HG02642 (cell line): Measurements from ENCODE around the gene OSBPL3.
A peak's percentile ranks its signal among the peaks of the same experiment; 100 is the strongest.

ENCODE experiments used
- ATAC-seq: cut with Tn5 transposase; IDR thresholded peaks from one replicate; pipeline ENCODE4 v1.9.1; 2021; ENCODE audit warnings: mild to moderate bottlenecking; ENCODE audit not compliant: unreplicated experiment, poor library complexity

OSBPL3 gene

DNA sequence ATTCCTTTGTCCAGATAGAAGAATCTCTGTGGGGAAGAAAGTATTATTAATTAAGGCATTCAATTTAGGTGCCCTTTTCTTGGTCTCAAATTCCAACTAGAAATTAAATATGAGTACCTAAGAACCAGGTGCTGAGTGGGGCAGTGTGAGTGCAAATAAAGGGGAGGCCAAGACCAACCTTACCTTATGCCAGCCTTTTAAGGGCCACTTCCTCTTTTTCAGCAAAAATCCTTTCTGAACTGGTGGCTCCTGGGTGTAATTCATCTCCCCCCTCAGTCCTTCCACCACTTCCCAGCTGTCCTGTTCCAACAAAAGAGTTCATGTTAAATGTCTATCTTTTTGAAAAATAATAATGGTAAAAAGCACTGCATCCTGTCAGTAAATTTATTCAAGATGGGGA, 108.2 kb downstream of the OSBPL3 start:
- peak; percentile 63 for ATAC-seq

- no peak for ATAC-seq
Observed at GRCh38 chr7:24870766-24871165, 109.2 kb downstream of the OSBPL3 start.

DNA sequence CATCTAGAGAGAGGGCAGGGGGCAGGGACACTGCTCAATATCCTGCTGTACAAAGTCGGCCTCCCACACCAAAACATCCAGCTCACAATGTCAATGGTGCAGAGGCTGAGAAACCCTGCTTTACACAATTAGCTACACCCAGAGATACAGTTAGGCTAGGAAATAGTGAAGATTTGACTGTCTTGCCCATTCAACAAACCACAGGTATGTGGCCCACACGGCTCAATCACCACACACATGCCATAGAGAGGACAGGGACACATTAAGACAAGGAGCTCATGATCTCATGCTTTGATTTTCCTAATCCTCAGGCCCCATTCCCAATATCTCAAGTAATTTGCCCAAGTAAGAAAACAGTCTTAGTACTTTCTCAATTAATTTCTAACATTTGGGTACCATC, 110.4 kb downstream of the OSBPL3 start:
- ATAC-seq = no peak

GRCh38 chr7:24868741-24869140, 111.2 kb downstream of the OSBPL3 start:
- ATAC-seq = no peak

GRCh38 chr7:24866004-24866615, 113.9 kb downstream of the OSBPL3 start:
- ATAC-seq = no peak

DNA sequence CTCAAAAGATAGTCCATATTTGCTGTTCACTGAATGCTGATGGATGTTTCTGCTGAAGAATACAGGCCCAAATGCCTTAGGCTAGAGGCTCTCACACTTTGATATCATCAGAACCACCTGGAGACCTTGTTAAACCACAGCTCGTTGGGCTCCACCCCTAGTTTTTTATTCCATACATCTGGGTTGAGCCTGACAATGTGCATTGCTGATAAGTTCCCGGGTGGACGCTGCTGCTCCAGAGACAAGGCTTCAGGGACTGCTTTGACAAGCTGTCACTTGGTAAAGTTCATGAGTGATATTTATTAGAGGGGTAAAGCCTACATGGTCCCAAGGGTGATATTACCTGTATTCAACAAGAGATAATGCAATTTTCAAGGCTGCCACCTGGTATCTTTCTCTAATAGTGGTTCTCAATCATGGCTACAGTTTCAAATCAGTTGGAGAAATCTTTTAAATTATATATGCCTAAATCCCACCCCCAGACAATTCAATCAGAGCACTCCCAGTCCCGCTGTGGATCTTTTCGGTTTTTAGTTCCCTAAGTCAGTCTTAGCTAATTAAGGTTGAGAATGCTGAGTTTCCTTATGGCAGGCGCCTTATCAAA, 115.7 kb downstream of the OSBPL3 start:
- no peak for ATAC-seq

- no peak for ATAC-seq
Observed at GRCh38 chr7:24863626-24864025, 116.4 kb downstream of the OSBPL3 start.

- no peak for ATAC-seq
Observed at GRCh38 chr7:24862461-24862860, 117.5 kb downstream of the OSBPL3 start.

GRCh38 chr7:24861336-24861735, 118.6 kb downstream of the OSBPL3 start:
- no peak for ATAC-seq

DNA sequence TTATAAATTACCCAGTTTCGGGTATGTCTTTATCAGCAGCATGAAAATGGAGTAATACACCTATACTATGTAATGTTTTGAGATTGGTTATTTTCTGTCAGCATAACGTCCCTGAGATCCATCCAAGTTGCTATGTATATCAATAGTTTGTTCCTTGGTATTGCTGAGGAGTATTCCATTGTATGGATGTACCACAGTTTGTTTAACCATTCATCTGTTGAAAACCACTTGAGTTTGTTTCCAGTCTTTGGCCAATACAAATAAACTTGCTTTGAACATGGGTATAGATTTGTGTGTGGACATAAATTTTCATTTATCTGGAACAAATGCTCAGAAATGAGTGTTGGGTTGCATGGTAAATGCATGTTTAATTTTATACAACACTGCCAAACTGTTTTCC, 119.4 kb downstream of the OSBPL3 start:
- ATAC-seq = no peak

GRCh38 chr7:24858108-24858977, 121.6 kb downstream of the OSBPL3 start:
- ATAC-seq = no peak

GRCh38 chr7:24857623-24858022, 122.4 kb downstream of the OSBPL3 start:
- no peak for ATAC-seq

- no peak for ATAC-seq
Observed at GRCh38 chr7:24854866-24855265, 125.1 kb downstream of the OSBPL3 start.

DNA sequence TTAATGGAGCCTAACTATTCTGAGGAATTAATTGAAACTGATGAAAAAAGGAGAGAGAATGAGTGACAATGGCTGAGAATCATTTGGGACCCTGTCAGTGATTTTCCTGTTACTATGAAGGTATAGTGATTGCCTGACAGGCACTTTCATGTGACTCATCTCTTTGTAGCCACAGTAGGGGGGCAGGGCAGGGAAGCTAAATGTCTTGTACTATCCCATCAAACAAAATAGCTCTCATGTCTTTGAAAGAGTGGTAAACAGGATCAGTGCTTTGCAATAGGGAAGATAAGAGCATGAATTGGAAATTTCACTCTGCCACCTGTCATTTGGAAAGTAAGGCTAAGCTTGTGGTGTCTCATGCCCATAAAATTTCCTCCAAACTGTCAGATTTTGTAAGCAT, 128.2 kb downstream of the OSBPL3 start:
- ATAC-seq = no peak

DNA sequence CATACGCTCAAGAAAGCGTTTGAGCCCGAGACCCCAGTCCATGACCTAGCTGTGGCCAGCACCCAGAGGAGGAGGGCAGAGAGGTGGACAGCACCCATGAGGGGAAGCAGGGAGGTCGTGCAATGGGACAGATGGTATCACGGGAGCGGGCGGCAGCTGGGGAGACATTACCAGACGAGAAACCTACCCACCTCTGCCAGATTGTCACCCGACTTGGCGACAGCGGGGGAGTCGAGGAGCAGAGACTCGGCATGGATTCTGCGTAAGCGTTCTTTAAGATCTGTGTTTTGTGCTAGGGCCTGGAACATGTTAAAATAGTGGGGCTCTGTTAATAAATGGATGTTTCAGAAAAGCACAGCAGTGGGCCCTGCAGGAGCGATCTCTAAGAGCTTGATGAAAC, 131.1 kb downstream of the OSBPL3 start:
- ATAC-seq = no peak

DNA sequence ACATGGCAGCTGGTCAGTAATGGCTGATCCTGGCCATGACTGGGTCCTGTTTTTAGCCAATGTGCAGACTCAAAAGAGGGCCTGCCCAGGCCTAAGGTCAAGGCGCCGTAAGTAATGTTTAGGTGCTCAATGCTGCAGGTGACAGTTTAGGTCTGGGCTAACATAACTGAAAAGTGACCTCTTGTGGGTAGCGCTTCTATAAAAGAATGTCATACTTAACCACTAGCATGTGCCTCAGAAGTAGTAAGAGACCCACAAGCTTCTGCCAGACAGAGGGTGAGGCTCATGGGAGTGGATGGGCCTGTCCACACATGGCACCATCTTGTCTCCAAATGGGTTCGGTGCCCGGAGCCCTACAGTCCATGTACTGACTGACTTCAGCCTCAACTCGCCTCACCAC, 132.2 kb downstream of the OSBPL3 start:
- no peak for ATAC-seq

GRCh38 chr7:24843821-24844434, 136.1 kb downstream of the OSBPL3 start:
- no peak for ATAC-seq

- ATAC-seq = peak; percentile 66
Observed at GRCh38 chr7:24842449-24843241, 137.3 kb downstream of the OSBPL3 start.

GRCh38 chr7:24842029-24842428, 137.9 kb downstream of the OSBPL3 start:
- no peak for ATAC-seq

- no peak for ATAC-seq
Observed at GRCh38 chr7:24840563-24840962, 139.4 kb downstream of the OSBPL3 start.
